Measurements from ENCODE around the gene CEP192. TPM values are rescaled to one million over a fixed set of nuclear protein-coding genes. Genes with fewer than 3 reads are reported as not detected.
"Not testable (repeated sequence)": the region's sequence is repeated elsewhere in the genome, so short reads cannot be mapped to it uniquely, and the experiment has no call there.

The CEP192 gene
- total RNA-seq, 4 donors from 2014 or later, result 16.9 to 28.6 (median 20.0) TPM

- Histone ChIP-seq H3K9me3 (no peaks in the 10 kb centered on the region), H3K27me3 (no peaks in the 10 kb centered on the region), H3K36me3 (peaks cover 0 to 83% of the 10 kb centered on the region in 2 donors), H3K4me1 (no peaks in the 10 kb centered on the region), H3K27ac (no peak overlapping the region), H3K4me3 (no peak overlapping the region)
- ATAC-seq, result no peak
- TF ChIP-seq POLR2A (IDR thresholded peaks at IDR 0.05) (no peak), POLR2AphosphoS5 (IDR thresholded peaks at IDR 0.05) (no peak), EP300 (IDR thresholded peaks at IDR 0.05) (no peak)
- TF ChIP-seq, protein P1, sequence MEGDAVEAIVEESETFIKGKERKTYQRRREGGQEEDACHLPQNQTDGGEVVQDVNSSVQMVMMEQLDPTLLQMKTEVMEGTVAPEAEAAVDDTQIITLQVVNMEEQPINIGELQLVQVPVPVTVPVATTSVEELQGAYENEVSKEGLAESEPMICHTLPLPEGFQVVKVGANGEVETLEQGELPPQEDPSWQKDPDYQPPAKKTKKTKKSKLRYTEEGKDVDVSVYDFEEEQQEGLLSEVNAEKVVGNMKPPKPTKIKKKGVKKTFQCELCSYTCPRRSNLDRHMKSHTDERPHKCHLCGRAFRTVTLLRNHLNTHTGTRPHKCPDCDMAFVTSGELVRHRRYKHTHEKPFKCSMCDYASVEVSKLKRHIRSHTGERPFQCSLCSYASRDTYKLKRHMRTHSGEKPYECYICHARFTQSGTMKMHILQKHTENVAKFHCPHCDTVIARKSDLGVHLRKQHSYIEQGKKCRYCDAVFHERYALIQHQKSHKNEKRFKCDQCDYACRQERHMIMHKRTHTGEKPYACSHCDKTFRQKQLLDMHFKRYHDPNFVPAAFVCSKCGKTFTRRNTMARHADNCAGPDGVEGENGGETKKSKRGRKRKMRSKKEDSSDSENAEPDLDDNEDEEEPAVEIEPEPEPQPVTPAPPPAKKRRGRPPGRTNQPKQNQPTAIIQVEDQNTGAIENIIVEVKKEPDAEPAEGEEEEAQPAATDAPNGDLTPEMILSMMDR (IDR thresholded peaks at IDR 0.05), result no peak
- 85 to 97% methylated on average over 5 of the region's 5 CpGs for WGBS, 2 donors (ENCODE audit: low coverage in 1 of 2)
Observed at GRCh38 chr18:13070460-13070859, 79.3 kb downstream of the CEP192 start.

GRCh38 chr18:13076886-13077285, 85.7 kb downstream of the CEP192 start:
- peak; percentile 62 for ATAC-seq
- Histone ChIP-seq H3K9me3 (no peaks in the 10 kb centered on the region), H3K27ac (peak overlapping the region in 2 of 4 donors; percentile 8 to 57), H3K36me3 (peaks cover 0 to 53% of the 10 kb centered on the region in 2 donors), H3K4me3 (no peak overlapping the region), H3K4me1 (peaks cover 0 to 13% (median 0%) of the 10 kb centered on the region in 3 donors), H3K27me3 (no peaks in the 10 kb centered on the region)
- TF ChIP-seq POLR2A (IDR thresholded peaks at IDR 0.05) (no peak), EP300 (IDR thresholded peaks at IDR 0.05) (no peak), POLR2AphosphoS5 (IDR thresholded peaks at IDR 0.05) (peak; percentile 59)
- TF ChIP-seq, protein P1 (IDR thresholded peaks at IDR 0.05), result no peak
- 49 to 50% methylated on average over 7 to 9 of the region's 9 CpGs for WGBS, 2 donors (ENCODE audit: low coverage in 1 of 2)

DNA sequence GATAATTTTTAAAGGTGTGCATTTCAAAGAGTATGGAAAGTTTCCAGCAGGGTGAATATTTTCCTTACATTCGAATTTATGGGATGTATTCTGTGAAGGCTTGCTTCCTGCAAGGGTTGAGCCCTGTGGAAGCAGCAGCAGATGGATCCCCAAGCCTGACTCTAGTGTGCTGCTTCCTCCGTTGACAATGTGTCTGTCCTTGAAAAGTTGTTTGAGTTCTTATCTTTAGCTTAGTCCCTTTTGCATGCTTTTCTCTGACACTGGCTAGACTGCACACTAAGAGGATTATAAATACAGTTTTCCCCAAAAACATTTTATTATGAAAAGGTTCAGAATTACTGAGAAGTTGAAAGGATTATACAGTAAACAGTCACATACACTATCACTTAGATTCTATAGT, 86.3 kb downstream of the CEP192 start:
- no peak for TF ChIP-seq POLR2A (IDR thresholded peaks at IDR 0.05)
- TF ChIP-seq, protein P1 (IDR thresholded peaks at IDR 0.05), result no peak
- TF ChIP-seq POLR2AphosphoS5 (IDR thresholded peaks at IDR 0.05), result no peak
- no peak for TF ChIP-seq EP300 (IDR thresholded peaks at IDR 0.05)
- peaks cover 0 to 13% (median 0%) of the 10 kb centered on the region in 3 donors for H3K4me1 ChIP-seq
- no peaks in the 10 kb centered on the region for H3K9me3 ChIP-seq
- no peak for ATAC-seq
- H3K36me3 ChIP-seq, result peaks cover 0 to 47% of the 10 kb centered on the region in 2 donors
- H3K27ac ChIP-seq, result peak overlapping the region in 1 of 4 donors; percentile 57
- H3K27me3 ChIP-seq, result no peaks in the 10 kb centered on the region
- 56 to 67% methylated on average over 2 of the region's 2 CpGs for WGBS, 2 donors (ENCODE audit: low coverage in 1 of 2)
- H3K4me3 ChIP-seq, result no peak overlapping the region

DNA sequence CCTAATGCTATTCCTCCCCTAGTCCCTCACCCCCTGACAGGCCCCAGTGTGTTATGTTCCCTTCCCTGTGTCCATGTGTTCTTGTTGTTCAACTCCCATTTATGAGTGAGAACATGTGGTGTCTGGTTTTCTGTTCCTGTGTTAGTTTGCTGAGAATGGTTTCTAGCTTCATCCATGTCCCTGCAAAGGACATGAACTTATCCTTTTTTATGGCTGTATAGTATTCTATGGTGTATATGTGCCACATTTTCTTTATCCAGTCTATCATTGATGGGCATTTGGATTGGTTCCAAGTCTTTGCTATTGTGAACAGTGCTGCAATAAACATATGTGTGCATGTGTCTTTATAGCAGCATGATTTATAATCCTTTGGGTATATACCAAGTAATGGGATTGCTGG, 86.9 kb downstream of the CEP192 start:
- not testable (repeated sequence) for ATAC-seq, H3K4me3 ChIP-seq, H3K9me3 ChIP-seq, H3K27me3 ChIP-seq, H3K27ac ChIP-seq
- H3K36me3 ChIP-seq, result peaks cover 0 to 45% of the 10 kb centered on the region in 2 donors
- peaks cover 0 to 13% (median 0%) of the 10 kb centered on the region in 3 donors for H3K4me1 ChIP-seq

GRCh38 chr18:13086906-13087305, 95.7 kb downstream of the CEP192 start:
- 68 to 69% methylated on average over 2 to 4 of the region's 4 CpGs for WGBS, 2 donors (ENCODE audit: low coverage in 1 of 2)
- TF ChIP-seq POLR2A (IDR thresholded peaks at IDR 0.05) (no peak), POLR2AphosphoS5 (IDR thresholded peaks at IDR 0.05) (no peak), EP300 (IDR thresholded peaks at IDR 0.05) (no peak)
- TF ChIP-seq, protein P1 (IDR thresholded peaks at IDR 0.05), result no peak
- no peak overlapping the region for H3K4me3 ChIP-seq
- no peak overlapping the region for H3K27ac ChIP-seq
- peaks cover 0 to 48% of the 10 kb centered on the region in 2 donors for H3K36me3 ChIP-seq
- no peak for ATAC-seq
- no peaks in the 10 kb centered on the region for H3K4me1 ChIP-seq
- H3K27me3 ChIP-seq, result no peaks in the 10 kb centered on the region
- H3K9me3 ChIP-seq, result peaks cover 0 to 6% (median 0%) of the 10 kb centered on the region in 3 donors
